ENCODE data around the gene LPCAT2. TPM values are rescaled to one million over a fixed set of nuclear protein-coding genes. Genes with fewer than 3 reads are reported as not detected.

LPCAT2 gene
- total and polyA plus RNA-seq, 2 of the 13 experiments (the other 11 are each of a cell fraction or from before 2014, with no cell fraction given) = 9.9 to 17.6 TPM

GRCh38 chr16:55571191-55571897, 62.5 kb downstream of the LPCAT2 start (continued):
- peak; percentile 67 for TF ChIP-seq CEBPB (IDR thresholded peaks at IDR 0.05; ENCODE audit: borderline replicate concordance, low read depth, low read length)
- TF ChIP-seq ZSCAN29 (CRISPR knock-in tag; conservative IDR thresholded peaks at IDR 0.05) = no peak
- TF ChIP-seq, protein P1, sequence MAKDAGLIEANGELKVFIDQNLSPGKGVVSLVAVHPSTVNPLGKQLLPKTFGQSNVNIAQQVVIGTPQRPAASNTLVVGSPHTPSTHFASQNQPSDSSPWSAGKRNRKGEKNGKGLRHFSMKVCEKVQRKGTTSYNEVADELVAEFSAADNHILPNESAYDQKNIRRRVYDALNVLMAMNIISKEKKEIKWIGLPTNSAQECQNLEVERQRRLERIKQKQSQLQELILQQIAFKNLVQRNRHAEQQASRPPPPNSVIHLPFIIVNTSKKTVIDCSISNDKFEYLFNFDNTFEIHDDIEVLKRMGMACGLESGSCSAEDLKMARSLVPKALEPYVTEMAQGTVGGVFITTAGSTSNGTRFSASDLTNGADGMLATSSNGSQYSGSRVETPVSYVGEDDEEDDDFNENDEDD (CRISPR knock-in tag; IDR thresholded peaks at IDR 0.05; ENCODE audit: borderline replicate concordance) = no peak
- TF ChIP-seq SP5 (CRISPR knock-in tag; IDR thresholded peaks at IDR 0.05; ENCODE audit: borderline replicate concordance, low read depth) = peak; percentile 52; the same call in 1 of the 2 replicates
- no peak for TF ChIP-seq ZNF776 (CRISPR knock-in tag; IDR thresholded peaks at IDR 0.05)
- TF ChIP-seq HOXD1 (CRISPR knock-in tag; IDR thresholded peaks at IDR 0.05) = no peak
- peak; percentile 80 for TF ChIP-seq MED1 (CRISPR knock-in tag; IDR thresholded peaks at IDR 0.05)
- TF ChIP-seq, protein P2, sequence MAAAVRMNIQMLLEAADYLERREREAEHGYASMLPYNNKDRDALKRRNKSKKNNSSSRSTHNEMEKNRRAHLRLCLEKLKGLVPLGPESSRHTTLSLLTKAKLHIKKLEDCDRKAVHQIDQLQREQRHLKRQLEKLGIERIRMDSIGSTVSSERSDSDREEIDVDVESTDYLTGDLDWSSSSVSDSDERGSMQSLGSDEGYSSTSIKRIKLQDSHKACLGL (CRISPR knock-in tag; IDR thresholded peaks at IDR 0.05) = no peak
- TF ChIP-seq ZNF460 (CRISPR knock-in tag; IDR thresholded peaks at IDR 0.05; ENCODE audit: borderline replicate concordance) = no peak; the same call in 1 of the 2 replicates
- no peak for TF ChIP-seq ZNF703 (CRISPR knock-in tag; IDR thresholded peaks at IDR 0.05; ENCODE audit: borderline replicate concordance)
- TF ChIP-seq ZHX1 (CRISPR knock-in tag; IDR thresholded peaks at IDR 0.05; ENCODE audit: low read depth) = no peak
- TF ChIP-seq PHF20 (CRISPR knock-in tag; IDR thresholded peaks at IDR 0.05) = no peak
- TF ChIP-seq ZFP41 (CRISPR knock-in tag; IDR thresholded peaks at IDR 0.05; ENCODE audit: borderline replicate concordance) = no peak
- no peak for TF ChIP-seq ZNF564 (CRISPR knock-in tag; IDR thresholded peaks at IDR 0.05)
- no peak for TF ChIP-seq ZNF343 (CRISPR knock-in tag; IDR thresholded peaks at IDR 0.05)
- TF ChIP-seq KDM3A (CRISPR knock-in tag; IDR thresholded peaks at IDR 0.05; ENCODE audit: low read depth) = no peak
- TF ChIP-seq CBX2 (IDR thresholded peaks at IDR 0.05; ENCODE audit: low read depth, low read length) = no peak
- TF ChIP-seq CBX2 (CRISPR knock-in tag; IDR thresholded peaks at IDR 0.05; ENCODE audit: low read depth) = no peak
- TF ChIP-seq BHLHE40 (IDR thresholded peaks at IDR 0.05; ENCODE audit: low read length) = peak; percentile 46; the same call in 1 of the 2 replicates
- no peak for TF ChIP-seq HES4 (CRISPR knock-in tag; IDR thresholded peaks at IDR 0.05; ENCODE audit: borderline replicate concordance)
- TF ChIP-seq, protein P3, sequence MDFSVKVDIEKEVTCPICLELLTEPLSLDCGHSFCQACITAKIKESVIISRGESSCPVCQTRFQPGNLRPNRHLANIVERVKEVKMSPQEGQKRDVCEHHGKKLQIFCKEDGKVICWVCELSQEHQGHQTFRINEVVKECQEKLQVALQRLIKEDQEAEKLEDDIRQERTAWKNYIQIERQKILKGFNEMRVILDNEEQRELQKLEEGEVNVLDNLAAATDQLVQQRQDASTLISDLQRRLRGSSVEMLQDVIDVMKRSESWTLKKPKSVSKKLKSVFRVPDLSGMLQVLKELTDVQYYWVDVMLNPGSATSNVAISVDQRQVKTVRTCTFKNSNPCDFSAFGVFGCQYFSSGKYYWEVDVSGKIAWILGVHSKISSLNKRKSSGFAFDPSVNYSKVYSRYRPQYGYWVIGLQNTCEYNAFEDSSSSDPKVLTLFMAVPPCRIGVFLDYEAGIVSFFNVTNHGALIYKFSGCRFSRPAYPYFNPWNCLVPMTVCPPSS (IDR thresholded peaks at IDR 0.05) = no peak
- no peak for TF ChIP-seq SSRP1 (CRISPR knock-in tag; IDR thresholded peaks at IDR 0.05)
- no peak for TF ChIP-seq ZNF17 (CRISPR knock-in tag; IDR thresholded peaks at IDR 0.05)
- no peak for TF ChIP-seq MYPOP (CRISPR knock-in tag; IDR thresholded peaks at IDR 0.05)
- TF ChIP-seq ZNF546 (CRISPR knock-in tag; conservative IDR thresholded peaks at IDR 0.05) = no peak

Measured in HepG2 (cell line).